CD4-positive, alpha-beta T cell treated with Interleukin-17A for 1 hour (primary cell): ENCODE results near the gene TDRD6.

Source experiments
- DNase-seq: peaks from one replicate; pipeline ENCODE4 v3.0.0-alpha.2; 2020

The TDRD6 gene

DNA sequence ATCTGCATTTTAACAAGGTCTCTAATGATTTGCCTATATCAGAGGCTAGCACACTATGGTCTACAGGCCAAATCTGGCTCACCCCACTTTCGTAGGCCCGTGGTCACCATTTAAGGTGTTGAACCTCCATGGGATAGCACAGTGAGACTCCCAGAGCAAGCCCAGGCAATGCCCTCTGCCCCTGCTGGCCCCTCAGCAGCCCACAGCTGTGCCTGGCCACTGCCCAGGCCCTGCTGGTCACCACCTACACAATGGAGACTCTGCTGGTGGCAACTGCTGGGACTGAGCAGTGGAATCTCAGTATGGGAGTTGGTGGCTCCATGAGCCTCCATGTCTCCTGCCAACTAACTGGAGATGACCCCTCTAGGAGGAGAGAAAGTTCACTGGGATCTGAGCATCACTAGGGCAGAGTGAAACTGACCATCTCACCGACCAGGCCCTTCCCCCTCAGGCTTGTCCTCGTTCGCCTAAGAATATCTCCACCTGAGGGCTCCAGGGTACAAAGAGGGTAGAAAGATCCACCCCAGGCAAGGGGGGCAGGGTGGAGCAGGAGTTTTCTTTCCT lies 61.3 kb downstream of the TDRD6 start:
- no peak for DNase-seq

DNA sequence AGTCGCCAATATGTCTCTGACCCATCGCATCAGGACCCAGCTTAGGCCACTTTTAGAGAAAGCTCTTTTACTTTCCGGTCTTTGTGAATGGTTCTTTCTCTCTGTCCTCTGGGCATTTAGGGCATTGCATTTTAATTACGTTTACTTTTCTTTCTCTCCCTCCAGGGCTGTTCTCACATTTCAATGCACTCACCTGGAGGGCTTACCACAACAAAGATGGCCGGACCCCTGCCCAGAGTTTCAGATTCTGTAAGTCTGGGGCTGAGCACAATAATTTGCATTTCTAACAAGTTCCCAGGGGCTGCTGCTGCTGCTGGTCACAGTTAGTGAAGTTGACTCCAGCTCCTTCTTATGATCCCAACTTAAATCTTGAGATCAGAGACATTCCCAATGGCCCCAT lies 62.0 kb downstream of the TDRD6 start:
- DNase-seq: no peak

DNA sequence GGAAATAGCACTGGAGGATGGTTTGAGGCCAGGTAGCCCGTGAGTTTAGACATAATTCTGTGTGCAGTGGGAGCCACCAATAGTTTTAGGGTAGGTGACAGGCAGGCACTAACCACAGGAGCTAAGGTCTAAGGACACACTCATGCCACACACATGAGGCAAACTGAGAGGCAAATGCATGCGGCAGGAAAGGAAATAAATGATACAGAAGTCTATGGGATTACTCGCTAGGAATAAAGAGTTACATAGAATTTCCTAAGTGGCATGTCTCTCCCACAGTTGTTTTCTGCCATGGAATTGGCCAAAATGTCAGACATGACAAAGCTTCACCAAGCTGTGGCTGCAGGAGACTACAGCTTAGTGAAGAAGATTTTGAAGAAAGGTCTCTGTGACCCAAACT lies 64.0 kb downstream of the TDRD6 start:
- no peak for DNase-seq
